HG03045 (cell line): ENCODE results near the gene PTCRA.
A peak's percentile ranks its signal among the peaks of the same experiment; 100 is the strongest.
"Not testable (repeated sequence)": the region's sequence is repeated elsewhere in the genome, so short reads cannot be mapped to it uniquely, and the experiment has no call there.

Experiments used
- ATAC-seq: cut with Tn5 transposase; IDR thresholded peaks from one replicate; pipeline ENCODE4 v1.9.1; 2021; ENCODE audit warnings: mild to moderate bottlenecking, moderate library complexity; ENCODE audit not compliant: unreplicated experiment

PTCRA gene

DNA sequence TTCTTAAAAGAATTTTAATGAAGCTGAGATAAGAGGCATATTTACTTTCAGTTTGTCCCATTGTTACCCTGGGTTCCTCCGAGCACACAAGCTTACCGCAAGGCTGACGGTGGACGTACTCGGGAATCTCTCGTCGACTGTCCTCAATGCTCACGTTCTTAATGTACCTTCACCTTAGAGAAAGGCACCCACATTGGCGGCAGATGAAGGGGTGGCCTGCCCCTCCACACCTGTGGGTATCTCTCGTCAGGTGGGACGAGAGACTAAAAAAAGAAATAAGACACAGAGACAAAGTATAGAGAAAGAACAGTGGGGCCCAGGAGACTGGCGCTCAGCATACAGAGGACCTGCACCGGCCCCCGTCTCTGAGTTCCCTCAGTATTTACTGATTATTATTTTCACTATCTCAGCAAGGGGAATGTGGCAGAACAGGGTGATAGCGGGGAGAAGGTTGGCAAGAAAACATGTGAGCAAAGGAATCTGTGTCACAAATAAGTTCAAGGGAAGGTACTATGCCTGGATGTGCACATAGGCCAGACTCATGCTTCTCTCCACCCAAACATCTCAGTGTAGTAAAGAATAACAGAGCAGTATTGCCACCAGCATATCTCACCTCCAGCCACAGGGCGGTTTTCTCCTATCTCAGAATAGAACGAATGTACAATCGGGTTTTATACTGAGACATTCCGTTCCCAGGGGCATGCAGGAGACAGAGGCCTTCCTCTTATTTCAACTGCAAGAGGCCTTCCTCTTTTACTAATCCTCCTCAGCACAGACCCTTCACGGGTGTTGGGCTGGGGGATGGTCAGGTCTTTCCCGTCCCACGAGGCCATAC lies 13.2 kb upstream of the PTCRA start:
- not testable (repeated sequence) for ATAC-seq

DNA sequence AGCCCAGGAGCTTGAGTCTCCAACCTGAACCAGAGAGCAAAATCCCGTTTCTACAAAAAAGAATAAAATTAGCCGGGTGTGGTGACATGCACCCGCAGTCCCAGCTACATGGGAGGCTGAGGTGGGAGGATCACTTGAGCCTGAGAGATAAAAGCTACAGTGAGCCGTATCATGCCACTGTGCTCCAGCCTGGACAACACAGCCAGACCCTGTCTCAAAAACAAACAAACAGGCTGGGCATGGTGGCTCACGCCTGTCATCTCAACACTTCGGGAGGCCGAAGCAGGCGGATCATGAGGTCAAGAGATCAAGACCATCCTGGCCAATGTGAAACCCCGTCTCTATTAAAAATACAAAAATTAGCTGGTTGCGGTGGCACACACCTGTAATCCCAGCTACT lies 11.4 kb upstream of the PTCRA start:
- no peak for ATAC-seq

DNA sequence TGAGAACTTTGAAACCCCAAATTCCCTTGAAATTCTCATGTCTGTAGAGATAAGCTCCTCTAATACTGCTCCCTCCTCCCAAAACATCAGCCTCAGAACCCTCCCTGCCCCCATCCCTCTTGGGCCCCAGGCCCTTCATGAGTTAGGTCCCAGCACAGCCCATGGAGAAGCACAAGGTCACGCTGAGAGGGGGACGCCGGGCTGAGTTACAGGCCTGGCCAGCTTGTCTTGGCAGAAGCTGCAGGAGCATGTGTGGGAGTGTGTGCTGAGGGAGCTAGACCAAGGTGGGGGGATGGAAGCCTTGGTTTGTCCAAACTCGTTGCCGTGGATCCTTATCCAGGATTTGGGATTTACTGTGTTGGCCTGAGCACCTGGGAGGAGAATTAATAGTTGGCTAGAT lies 8.5 kb upstream of the PTCRA start:
- no peak for ATAC-seq

DNA sequence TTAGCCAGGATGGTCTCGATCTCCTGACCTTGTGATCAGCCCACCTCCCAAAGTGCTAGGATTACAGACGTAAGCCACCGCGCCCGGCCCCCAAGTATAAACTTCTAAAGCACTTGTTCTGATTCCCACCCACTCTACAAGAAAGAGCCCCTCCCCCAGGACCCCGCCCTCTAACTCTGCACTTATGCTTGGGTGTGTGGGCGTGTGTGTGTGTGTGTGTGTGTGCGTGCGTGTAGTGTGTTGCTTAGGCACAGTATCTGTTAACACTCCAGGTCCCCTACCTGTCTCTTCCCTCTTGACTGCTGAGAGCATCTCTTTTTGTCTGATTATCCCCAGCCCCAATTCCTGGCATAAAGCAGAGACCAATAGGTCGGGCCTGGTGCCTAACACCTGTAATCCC lies 6.0 kb upstream of the PTCRA start:
- no peak for ATAC-seq

DNA sequence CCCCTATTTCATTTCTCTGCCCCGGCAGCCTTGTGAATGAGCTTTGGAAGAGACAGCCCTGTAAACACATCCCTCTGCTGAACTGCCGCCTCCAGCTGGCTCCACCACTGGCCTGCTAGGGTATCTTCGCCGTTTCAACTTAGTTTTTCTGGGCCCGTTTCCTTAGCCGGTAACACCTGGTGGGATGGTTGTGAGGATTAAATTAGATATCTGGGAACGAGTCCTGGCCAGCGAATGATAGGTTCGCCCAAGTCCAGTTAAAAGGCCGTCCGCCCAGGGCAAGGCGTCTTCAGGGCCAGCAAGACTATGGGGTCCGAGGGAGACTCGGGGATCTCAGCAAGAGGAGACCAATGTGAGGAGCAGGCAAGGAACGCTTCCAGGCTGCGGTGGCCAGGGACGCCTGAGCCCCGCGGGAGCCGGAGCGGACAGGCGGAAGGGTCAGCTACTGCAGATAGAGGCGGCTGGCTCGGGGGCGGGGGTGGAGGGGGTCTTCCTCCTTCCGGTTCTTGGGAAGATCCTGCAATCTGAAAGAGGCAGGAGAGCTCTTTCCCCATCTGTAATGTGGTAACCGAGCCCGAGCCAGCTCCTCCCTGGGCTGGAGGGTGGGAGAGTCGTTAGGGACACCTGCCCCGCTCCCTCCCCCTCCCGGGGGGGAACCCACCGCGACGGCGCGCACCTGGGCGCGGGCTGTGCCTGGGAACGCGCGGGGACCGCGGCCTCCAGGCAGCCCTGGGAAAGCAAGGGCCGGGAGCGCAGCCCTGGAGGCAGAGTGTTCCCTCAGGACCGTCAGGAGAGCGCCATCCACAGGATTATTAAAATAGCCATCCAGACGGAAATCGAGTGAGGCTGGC lies 4.5 kb upstream of the PTCRA start:
- no peak for ATAC-seq

DNA sequence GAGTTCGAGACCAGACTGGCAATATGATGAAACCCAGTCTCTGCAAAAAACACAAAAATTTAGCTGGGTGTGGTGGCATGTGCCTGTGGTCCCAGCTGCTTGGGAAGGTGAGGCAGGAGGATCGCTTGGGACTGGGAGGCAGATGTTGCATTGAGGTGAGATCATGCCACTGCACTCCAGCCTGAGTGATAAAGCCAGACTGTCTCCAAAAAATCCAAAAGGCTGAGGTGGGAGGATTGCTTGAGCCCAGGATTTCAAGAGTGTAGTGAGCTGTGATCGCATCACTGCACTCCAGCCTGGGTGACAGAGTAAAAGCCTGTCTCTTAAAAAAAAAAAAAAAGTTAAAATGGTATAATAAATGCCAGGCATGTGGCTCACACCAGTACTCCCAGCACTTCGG lies 1.3 kb upstream of the PTCRA start:
- no peak for ATAC-seq

DNA sequence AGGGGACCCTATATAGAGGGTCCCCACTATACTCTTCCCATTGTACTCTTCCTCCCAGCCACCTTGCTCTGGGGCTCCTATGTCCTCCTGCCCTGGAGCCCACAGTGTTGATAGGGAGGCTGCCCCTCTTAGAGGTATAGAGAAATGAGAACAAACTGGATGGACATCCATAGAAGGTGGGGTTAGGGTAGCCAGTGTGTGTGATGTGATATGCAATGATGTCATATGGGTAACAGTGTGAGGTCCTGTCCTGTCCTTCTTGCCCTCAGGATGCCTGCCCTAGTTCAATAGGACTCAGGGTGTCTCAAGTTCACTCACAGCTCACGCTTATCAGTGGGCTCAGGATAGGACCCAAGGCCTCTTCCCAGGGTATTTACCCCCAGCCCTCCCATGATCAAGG lies 435 bp downstream of the PTCRA start:
- no peak for ATAC-seq

DNA sequence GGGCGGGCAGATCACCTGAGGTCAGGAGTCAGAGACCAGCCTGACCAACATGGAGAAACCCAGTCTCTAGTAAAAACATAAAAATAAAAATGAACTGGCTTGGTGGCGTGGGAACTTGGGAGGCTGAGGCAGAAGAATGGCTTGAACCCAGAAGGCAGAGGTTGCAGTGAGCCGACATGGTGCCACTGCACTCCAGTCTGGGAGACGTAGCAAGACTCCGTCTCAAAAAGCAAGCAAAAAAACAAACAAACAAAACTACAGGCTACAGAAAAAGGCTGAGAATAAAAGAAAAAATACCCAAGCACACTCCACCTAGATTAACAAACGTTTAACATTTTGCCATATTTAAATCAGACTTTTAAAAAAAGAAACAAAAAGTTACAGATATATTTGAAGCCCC lies 5.9 kb downstream of the PTCRA start:
- ATAC-seq = no peak

DNA sequence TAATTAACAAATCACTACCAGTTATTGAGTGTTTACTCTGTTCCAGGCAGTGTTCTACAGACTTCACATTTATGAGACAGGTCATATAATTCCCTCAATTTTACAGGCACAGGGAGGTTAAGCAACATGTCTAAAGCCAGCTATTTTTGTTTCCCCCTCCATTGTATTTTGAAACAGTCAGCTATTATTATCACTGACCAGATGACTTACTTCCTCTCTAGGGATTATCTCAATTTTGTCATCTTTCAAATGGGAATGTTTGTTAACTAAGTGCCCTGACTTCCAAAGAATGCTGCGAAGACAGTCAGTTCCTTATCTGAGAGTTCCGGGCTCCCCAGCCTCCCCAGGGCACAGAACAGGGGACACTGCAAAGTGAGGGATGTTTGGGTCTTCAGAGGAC lies 7.8 kb downstream of the PTCRA start:
- ATAC-seq = no peak

DNA sequence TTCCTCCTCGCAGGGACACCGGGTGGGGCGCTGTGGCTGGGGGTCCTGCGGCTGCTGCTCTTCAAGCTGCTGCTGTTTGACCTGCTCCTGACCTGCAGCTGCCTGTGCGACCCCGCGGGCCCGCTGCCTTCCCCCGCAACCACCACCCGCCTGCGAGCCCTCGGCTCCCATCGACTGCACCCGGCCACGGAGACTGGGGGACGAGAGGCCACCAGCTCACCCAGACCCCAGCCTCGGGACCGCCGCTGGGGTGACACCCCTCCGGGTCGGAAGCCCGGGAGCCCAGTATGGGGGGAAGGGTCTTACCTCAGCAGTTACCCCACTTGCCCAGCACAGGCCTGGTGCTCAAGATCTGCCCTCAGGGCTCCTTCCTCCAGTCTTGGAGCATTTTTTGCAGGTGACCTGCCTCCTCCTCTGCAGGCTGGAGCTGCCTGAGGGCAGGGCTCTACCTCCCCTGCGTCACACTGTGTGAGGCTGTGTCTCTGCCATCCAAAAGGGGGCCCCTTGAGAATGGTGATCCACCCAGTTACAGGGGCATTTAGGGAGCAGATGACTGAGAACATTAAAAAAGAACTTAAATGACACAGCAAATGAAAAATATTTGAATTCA lies 9.5 kb downstream of the PTCRA start:
- ATAC-seq = no peak

DNA sequence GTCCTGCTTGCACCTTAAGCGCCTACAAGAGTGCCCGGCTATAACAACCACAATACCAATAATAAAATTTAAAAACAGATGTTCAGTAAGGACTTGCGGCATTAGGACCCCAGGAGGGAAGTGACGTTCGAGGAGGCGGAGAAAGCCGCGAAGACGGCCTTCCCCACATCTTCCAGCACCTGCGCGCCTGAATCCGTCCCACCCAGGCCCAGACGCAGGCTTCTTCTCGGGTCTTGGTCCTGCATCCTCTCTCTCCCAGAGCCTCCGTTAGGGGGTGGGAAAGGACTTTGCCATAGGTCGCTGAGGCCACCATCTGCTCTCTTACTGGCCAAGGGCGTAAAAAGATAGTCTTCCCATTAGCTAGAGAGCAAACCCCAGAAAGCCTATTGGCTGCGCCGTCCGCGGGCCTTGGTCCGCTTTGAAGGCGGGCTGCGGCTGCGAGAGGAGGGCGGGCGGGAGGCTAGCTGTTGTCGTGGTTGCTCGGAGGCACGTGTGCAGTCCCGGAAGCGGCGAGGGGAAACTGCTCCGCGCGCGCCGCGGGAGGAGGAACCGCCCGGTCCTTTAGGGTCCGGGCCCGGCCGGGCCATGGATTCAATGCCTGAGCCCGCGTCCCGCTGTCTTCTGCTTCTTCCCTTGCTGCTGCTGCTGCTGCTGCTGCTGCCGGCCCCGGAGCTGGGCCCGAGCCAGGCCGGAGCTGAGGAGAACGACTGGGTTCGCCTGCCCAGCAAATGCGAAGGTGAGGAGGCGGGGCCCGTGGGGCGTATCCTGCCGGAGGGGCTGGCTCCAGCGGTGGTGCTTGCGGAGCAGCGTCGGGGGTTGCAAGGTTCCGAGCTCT lies 13.3 kb downstream of the PTCRA start, which contains the start of gene CNPY3:
TSS of gene CNPY3 (plus strand) at position 495 of the 835 bp plus-strand sequence. CDS start at position 586, 91 bp downstream.
- peak; percentile 73 for ATAC-seq

DNA sequence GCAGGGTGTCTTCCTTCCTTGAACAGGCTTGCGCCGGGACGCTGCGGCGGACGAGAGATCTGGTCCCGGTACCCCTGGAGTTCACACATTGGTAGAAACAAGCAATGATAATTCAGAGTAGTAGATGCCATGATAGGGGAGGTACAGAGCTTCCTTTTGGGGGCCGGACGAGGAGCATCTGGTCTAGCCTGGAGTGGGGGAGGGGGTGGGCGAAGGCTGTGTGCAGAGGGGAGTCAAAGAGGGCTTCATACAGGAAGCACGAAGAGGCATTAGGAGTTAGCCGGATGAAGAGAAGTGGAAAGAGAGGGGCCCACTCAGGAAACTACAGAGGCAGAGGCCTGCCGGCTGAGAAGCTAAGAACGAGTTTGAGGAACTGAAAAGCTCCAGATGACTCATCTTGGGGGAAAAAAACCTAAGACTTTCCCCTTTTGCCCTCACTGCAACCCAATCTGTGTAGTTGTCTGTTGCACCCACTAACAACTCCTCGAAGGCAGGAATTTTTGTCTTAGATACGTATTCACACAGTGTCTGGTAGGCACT lies 14.0 kb downstream of the PTCRA start:
- peak; percentile 43 for ATAC-seq

DNA sequence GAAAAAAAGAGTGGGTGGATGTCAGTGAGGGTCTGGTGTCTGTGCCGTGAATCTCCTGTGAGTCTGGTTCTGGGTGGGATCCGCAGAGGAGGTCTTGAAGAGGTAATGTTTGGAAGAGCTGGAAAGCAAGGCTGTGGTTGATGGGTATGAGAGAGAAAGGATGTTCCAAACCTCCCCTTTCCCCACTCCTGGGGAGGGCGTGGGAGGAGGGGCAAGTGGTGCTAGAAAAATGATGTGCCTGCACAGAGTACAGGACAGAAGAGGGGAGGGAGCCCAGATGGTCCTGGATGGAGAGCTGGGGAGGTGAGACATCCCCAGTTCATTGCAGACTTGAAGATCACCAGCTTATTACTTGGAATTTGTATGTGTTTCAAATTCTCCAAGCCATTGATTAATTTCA lies 16.6 kb downstream of the PTCRA start:
- no peak for ATAC-seq

DNA sequence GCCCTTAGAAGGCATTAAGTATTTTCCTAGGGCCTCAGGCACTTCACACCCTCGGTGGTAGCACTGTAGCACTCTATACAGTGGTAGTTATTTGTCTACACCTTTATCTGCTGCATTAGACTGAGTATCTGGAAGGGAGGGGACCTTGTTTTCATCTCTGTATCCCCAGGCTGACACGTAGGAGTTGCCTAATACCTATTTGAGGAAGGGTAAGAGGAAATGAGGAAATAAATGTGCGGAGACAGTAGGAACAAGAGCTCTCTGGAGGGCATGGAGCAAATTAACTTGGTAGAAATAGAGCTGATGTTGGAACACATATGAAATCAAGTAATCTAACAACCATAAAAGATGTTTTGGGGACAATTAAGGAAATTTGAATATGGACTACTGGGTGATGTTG lies 17.4 kb downstream of the PTCRA start:
- ATAC-seq = no peak

DNA sequence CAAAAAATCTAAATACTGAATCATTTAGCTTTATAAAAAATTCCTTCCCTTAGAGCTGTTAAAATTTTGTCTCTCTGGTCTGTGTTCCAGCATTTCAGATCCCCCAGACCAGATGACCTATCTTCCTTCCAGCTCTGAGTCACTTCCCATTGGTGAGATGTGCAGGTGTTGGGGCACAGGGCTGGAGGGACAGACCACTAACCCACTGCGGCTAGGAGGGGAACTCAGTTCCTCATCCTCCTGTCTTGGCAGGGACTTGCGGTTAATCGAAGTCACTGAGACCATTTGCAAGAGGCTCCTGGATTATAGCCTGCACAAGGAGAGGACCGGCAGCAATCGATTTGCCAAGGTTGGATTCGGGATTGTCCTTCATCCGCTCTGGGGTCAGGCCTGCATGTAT lies 19.5 kb downstream of the PTCRA start:
- no peak for ATAC-seq

DNA sequence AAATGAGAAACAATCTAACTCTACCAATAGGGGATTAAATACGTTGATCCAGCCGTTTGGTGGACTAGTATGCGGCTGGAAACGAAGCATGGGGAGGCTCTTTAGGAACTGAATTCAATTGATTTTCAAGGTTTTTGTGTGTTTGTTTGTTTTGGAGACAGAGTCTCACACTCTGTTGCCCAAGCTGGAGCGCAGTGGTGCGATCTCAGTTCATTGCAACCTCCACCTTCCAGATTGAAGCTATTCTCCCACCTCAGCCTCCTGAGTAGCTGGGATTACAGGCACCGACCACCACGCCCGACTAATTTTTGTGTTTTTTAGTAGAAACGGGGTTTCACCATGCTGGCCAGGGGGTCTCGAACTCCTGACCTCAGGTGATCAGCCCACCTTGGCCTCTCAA lies 20.5 kb downstream of the PTCRA start:
- ATAC-seq = no peak

DNA sequence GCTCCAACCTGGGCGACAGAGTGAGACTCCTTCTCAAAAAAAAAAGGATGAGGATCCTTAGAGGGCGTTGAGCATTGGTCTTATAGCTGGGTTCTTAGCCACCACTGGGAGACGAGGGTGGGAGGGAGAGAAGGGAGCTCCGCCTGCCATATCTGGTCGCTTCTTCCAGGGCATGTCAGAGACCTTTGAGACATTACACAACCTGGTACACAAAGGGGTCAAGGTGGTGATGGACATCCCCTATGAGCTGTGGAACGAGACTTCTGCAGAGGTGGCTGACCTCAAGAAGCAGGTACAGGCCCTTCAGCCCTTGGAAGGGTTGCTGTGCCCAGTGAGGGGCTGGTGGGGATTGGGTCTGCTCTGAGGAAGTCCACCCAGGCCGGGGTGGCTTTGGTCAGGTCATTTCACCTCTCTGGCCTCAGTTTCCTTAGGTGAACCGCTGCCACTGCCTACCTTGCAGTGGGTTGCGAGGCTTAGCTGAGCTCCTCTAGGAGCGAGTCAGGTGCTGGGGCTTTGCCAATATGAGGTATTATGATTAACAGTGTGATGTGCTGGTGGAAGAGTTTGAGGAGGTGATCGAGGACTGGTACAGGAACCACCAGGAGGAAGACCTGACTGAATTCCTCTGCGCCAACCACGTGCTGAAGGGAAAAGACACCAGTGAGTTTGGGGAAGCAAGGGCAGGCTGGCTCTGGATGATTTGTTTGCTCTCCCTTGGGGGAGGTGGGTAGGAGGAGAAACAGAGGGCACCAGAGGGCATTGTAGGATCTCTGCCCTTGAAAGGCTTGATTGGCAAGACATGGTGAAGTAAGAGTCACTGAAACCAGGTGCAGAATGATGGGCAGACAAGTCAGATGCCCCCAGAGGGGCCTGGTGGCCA lies 21.9 kb downstream of the PTCRA start:
- no peak for ATAC-seq

DNA sequence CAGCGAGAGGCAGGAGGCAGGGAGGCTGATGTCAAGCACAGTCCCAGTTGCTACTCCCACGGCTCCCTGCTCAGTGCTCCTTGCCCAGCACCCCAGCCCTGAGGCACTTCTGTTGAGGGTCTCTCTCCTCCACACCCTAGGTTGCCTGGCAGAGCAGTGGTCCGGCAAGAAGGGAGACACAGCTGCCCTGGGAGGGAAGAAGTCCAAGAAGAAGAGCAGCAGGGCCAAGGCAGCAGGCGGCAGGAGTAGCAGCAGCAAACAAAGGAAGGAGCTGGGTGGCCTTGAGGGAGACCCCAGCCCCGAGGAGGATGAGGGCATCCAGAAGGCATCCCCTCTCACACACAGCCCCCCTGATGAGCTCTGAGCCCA lies 22.6 kb downstream of the PTCRA start:
- no peak for ATAC-seq

DNA sequence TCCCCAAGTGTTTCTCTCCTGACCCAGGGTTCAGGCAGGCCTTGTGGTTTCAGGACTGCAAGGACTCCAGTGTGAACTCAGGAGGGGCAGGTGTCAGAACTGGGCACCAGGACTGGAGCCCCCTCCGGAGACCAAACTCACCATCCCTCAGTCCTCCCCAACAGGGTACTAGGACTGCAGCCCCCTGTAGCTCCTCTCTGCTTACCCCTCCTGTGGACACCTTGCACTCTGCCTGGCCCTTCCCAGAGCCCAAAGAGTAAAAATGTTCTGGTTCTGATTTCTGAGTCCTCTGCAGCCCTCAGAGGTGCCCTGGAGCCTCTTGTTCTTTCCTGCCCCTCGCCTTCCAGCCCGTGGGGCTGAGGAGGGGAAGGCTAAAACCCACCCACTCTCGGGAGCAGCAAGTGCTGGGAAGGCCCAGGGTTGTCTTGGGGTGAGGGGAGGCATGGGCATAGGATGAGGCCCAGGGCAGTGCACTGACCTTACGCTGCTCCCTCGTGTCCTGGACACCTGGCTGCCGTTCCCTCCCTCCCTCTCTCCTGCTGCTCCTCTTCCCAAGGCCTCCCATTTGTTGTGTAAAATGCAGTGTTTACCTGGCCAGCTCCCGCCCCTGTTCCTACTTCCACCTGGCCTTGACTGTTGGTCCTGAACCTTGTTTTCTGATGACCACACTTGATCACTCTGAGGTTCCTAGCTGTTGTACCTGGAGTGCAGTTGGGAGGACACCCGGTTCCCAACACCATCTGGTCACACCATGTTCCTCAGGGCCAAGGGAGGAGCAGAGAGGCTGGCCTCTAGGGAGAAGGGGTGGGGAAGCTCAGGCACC lies 23.3 kb downstream of the PTCRA start:
- ATAC-seq = no peak
